ENCODE data around the gene BSND. TPM values are rescaled to one million over a fixed set of nuclear protein-coding genes. Genes with fewer than 3 reads are reported as not detected.

BSND gene
- total and polyA plus RNA-seq, 9 of the 15 experiments (the other 6 are each of a cell fraction or from before 2014, with no cell fraction given): not detected

DNA sequence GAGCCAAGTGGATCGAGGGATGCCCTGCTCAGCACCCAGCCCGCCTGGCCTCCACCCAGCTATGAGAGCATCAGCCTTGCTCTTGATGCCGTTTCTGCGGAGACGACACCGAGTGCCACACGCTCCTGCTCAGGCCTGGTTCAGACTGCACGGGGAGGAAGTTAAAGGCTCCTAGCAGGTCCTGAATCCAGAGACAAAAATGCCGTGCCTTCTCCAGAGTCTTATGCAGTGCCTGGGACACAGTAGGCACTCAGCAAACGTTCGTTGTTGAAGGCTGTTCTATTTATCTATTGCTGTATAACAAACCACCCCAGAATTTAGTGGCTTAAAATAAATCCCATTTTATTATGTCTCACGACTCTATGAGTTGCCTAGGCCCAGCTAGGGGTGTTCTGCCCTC is 6.8 kb upstream of the BSND start:
- Histone ChIP-seq H3K79me2 (ENCODE audit: control insufficient read depth, insufficient read depth, low read length) (no peaks in the 10 kb centered on the region), H3K4me1 (replicated peaks in 1 of 2; ENCODE audit: control insufficient read depth in 2 of 2, insufficient read depth in 2 of 2, low read length in 2 of 2) (peaks cover 0 to 16% of the 10 kb centered on the region in 2 experiments; a peak in 3 of 5 replicates), H3K36me3 (ENCODE audit: control insufficient read depth, insufficient read depth, low read length) (no peaks in the 10 kb centered on the region), H3K9ac (ENCODE audit: insufficient read depth in 1 of 2, low read depth in 2 of 2, low read length in 2 of 2) (no peak overlapping the region; a peak in 1 of 4 replicates), H2AFZ (ENCODE audit: low read depth, low read length) (no peak overlapping the region), H3K27me3 (ENCODE audit: control insufficient read depth in 2 of 2, insufficient read depth in 2 of 2, low read length in 2 of 2) (peaks cover 33 to 81% of the 10 kb centered on the region in 2 experiments; a peak in 4 of 5 replicates), H3K9me1 (ENCODE audit: control insufficient read depth, insufficient read depth, low read length) (no peaks in the 10 kb centered on the region), H4K20me1 (replicated peaks; ENCODE audit: control insufficient read depth, insufficient read depth, low read length) (peaks cover 14% of the 10 kb centered on the region), H3K4me2 (ENCODE audit: insufficient read depth, low read length) (no peak overlapping the region), H3K27ac (ENCODE audit: extremely low read depth, low read depth, low read length) (no peak overlapping the region), H3K9me3 (replicated peaks; ENCODE audit: control insufficient read depth, insufficient read depth, low read depth, low read length) (no peaks in the 10 kb centered on the region; the same call in 1 of the 2 replicates), H3K4me3 (no peak overlapping the region)
- TF ChIP-seq ZNF3 (CRISPR knock-in tag; IDR thresholded peaks at IDR 0.05) (0 out of 2 replicates have a peak, but pooled peaks have one; percentile 62), ZNF239 (CRISPR knock-in tag; IDR thresholded peaks at IDR 0.05) (peak; percentile 69), JUND (IDR thresholded peaks at IDR 0.05; ENCODE audit: borderline replicate concordance, low read depth, low read length) (no peak), JUND (tag; IDR thresholded peaks at IDR 0.05; ENCODE audit: borderline replicate concordance, low read depth, low read length) (no peak)
- no peak for FAIRE-seq
- no peak for DNase-seq (ENCODE audit: extremely low read depth in 1 of 4, low spot score in 3 of 4)
- in situ Hi-C loops (cut with MboI) (loop anchor here (5.0 to 10.0 kb wide), 2 partner anchors 40 to 307 kb away; no protein-coding TSS in a partner anchor), intact Hi-C loops (cut with micrococcal nuclease) (loop anchor here (10.0 kb wide), 1 partner anchor 317 kb away; no protein-coding TSS in a partner anchor)
- BruUV-seq (replicated peaks): no TSS peak
- ATAC-seq: no peak
- ChIA-PET POLR2A (interaction anchor here (0.6 kb wide), 1 partner anchor 69 kb away, joined by 3 read pairs; no protein-coding TSS in a partner anchor), CTCF (ENCODE audit: low intra/inter-chr PET ratio) (no interaction called here)
- WGBS (ENCODE audit: insufficient coverage, low coverage, missing lambda C conversion rate): 3% methylated on average over 12 of the region's 12 CpGs

DNA sequence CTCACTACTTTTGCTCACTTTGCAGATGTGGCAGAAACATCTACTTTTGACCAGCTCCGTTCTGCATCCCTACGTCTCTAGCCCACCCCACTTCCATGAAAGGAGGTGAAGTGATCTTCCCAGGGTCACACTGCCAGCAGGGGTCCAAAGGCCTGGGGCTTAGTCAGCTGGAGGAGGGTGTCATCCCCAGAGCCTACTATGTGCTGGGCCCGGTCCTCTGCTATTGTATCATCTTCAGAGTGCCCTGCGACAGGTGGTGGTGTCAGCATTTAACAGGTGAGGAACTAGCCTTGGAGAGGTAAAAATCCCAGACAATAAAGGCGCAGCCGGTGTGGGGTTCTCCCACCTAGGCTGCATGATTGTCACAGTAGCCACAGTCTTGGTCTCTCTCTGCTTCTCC is 5.6 kb upstream of the BSND start:
- TF ChIP-seq BRF1 (IDR thresholded peaks at IDR 0.05; ENCODE audit: borderline replicate concordance, extremely low read depth, insufficient read length) (no peak), ZKSCAN1 (IDR thresholded peaks at IDR 0.05; ENCODE audit: low read depth, low read length) (peak; percentile 75), RREB1 (CRISPR knock-in tag; IDR thresholded peaks at IDR 0.05) (no peak)
- Histone ChIP-seq H4K20me1 (replicated peaks; ENCODE audit: control insufficient read depth, insufficient read depth, low read length) (peaks cover 14% of the 10 kb centered on the region; the same call in 1 of the 2 replicates), H2AFZ (ENCODE audit: low read depth, low read length) (no peak overlapping the region), H3K79me2 (ENCODE audit: control insufficient read depth, insufficient read depth, low read length) (no peaks in the 10 kb centered on the region), H3K4me3 (no peak overlapping the region), H3K4me2 (ENCODE audit: insufficient read depth, low read length) (no peak overlapping the region), H3K27me3 (ENCODE audit: control insufficient read depth in 2 of 2, insufficient read depth in 2 of 2, low read length in 2 of 2) (peaks cover 39 to 90% of the 10 kb centered on the region in 2 experiments), H3K27ac (ENCODE audit: extremely low read depth, low read depth, low read length) (no peak overlapping the region), H3K9me3 (replicated peaks; ENCODE audit: control insufficient read depth, insufficient read depth, low read depth, low read length) (no peaks in the 10 kb centered on the region; the same call in 1 of the 2 replicates), H3K4me1 (replicated peaks in 1 of 2; ENCODE audit: control insufficient read depth in 2 of 2, insufficient read depth in 2 of 2, low read length in 2 of 2) (peaks cover 0 to 21% of the 10 kb centered on the region in 2 experiments; a peak in 3 of 5 replicates), H3K36me3 (ENCODE audit: control insufficient read depth, insufficient read depth, low read length) (no peaks in the 10 kb centered on the region), H3K9ac (ENCODE audit: insufficient read depth in 1 of 2, low read depth in 2 of 2, low read length in 2 of 2) (no peak overlapping the region), H3K9me1 (ENCODE audit: control insufficient read depth, insufficient read depth, low read length) (no peaks in the 10 kb centered on the region)
- no peak for DNase-seq (ENCODE audit: extremely low read depth in 1 of 4, low spot score in 3 of 4)
- BruUV-seq (replicated peaks): no TSS peak
- in situ Hi-C loops (cut with MboI) (loop anchor here (5.0 to 10.0 kb wide), 2 partner anchors 41 to 308 kb away; no protein-coding TSS in a partner anchor), intact Hi-C loops (cut with micrococcal nuclease) (loop anchor here (10.0 kb wide), 1 partner anchor 318 kb away; no protein-coding TSS in a partner anchor)
- no peak for ATAC-seq
- no peak for FAIRE-seq
- WGBS (ENCODE audit: insufficient coverage, low coverage, missing lambda C conversion rate): 18% methylated on average over 6 of the region's 6 CpGs
- POLR2A ChIA-PET: interaction anchor here (0.6 to 0.7 kb wide), 3 partner anchors 9 to 56 kb away, joined by 3 to 5 read pairs (median 3); no protein-coding TSS in a partner anchor
- CTCF ChIA-PET (ENCODE audit: low intra/inter-chr PET ratio): no interaction called here
